ENCODE results near the gene HHEX. TPM values are rescaled to one million over a fixed set of nuclear protein-coding genes. Genes with fewer than 3 reads are reported as not detected.
A peak's percentile ranks its signal among the peaks of the same experiment; 100 is the strongest.

Gene HHEX
- total RNA-seq, 1 donor from 2014 or later: 2.1 TPM

DNA sequence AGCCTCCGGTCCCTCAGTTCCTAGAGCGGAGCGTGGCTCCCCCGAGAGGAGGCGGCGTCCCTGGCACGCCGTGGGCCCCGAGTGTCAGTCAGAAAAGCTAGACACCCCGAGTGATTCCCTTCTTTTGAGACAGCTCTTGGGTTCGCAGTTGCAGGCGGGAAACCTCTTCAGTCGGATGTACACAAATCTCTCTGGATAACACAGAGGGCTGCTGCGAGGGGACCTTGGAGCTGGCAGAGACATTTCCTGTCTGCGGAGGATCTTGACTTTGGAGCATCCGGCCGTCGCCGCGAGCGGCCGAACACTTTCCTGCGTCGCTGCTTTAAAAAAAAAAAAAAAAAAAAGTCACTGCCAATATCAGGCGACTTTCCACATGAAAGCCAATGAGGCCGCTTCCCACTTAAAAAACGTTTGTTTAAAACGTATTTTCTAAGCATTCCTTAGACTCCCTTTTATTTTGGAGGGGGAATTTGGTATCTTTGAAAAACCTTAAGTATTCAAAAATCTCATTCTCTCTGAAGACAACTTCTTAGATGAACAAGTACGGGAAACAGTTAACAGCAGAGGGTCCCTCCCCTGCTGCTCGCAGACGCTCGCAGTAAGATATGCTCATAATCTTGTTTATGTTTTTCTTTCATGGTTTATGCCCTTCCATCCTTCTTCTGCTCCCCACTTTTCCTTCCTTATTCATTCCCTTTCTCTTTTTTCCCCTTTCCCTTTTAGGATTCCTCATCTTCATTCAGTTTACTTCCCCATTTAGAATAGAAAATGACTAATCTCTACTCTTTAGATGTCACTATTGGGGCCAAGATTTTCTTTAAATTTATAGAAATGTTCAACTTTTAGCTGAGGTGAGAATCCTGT is 10.0 kb downstream of the HHEX start:
- TF ChIP-seq, protein P1, sequence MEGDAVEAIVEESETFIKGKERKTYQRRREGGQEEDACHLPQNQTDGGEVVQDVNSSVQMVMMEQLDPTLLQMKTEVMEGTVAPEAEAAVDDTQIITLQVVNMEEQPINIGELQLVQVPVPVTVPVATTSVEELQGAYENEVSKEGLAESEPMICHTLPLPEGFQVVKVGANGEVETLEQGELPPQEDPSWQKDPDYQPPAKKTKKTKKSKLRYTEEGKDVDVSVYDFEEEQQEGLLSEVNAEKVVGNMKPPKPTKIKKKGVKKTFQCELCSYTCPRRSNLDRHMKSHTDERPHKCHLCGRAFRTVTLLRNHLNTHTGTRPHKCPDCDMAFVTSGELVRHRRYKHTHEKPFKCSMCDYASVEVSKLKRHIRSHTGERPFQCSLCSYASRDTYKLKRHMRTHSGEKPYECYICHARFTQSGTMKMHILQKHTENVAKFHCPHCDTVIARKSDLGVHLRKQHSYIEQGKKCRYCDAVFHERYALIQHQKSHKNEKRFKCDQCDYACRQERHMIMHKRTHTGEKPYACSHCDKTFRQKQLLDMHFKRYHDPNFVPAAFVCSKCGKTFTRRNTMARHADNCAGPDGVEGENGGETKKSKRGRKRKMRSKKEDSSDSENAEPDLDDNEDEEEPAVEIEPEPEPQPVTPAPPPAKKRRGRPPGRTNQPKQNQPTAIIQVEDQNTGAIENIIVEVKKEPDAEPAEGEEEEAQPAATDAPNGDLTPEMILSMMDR (IDR thresholded peaks at IDR 0.05; ENCODE audit: borderline replicate concordance): no peak

DNA sequence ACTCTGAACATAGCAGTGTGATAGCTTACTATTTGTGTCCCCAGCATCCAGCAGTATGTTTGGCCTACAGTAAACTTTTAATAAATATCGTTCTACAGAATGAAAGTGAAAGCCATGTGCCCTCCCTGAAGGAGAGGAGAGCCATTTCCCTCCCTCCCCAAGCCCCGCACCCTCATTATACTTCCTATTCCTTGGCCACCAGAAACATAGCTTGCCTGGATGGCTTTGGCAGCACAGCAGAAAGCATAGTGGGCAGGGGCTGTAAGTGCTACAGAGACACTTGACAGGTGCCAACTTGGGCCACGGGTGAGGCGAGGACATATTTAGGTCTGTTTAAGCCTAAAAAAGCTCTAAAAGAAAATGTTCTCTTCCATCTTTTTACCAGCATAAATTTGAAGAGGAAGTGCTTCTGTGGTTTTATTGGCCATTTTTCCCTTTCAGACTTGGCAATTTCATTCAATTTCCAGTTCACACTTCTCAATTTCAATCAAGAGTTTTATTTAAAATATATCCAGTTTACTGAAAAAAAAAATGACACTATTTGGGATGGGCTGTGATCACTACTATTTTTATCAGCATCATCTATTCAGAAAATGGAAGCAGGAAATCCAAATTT is 12.7 kb downstream of the HHEX start:
- Histone ChIP-seq H3K4me1 (peaks cover 13% of the 10 kb centered on the region), H3K36me3 (no peaks in the 10 kb centered on the region), H3K9me3 (replicated peaks) (no peaks in the 10 kb centered on the region), H3K4me3 (no peak overlapping the region), H3K27me3 (ENCODE audit: low read depth) (peaks cover 93% of the 10 kb centered on the region), H3K27ac (replicated peaks) (no peak overlapping the region)
- intact Hi-C loops (cut with micrococcal nuclease): no loop called here
- TF ChIP-seq, protein P1 (IDR thresholded peaks at IDR 0.05; ENCODE audit: borderline replicate concordance): no peak
- DNase-seq: no peak

More for the DNA sequence above, 10.0 kb downstream of the HHEX start:
- H3K4me1 ChIP-seq: peaks cover 19% of the 10 kb centered on the region
- H3K4me3 ChIP-seq: peak overlapping the region; percentile 62
- DNase-seq: no peak
- H3K36me3 ChIP-seq: peaks cover 6% of the 10 kb centered on the region
- H3K27me3 ChIP-seq (ENCODE audit: low read depth): peaks cover 96% of the 10 kb centered on the region
- no peaks in the 10 kb centered on the region for H3K9me3 ChIP-seq (replicated peaks)
- intact Hi-C loops (cut with micrococcal nuclease): no loop called here
- H3K27ac ChIP-seq (replicated peaks): no peak overlapping the region

DNA sequence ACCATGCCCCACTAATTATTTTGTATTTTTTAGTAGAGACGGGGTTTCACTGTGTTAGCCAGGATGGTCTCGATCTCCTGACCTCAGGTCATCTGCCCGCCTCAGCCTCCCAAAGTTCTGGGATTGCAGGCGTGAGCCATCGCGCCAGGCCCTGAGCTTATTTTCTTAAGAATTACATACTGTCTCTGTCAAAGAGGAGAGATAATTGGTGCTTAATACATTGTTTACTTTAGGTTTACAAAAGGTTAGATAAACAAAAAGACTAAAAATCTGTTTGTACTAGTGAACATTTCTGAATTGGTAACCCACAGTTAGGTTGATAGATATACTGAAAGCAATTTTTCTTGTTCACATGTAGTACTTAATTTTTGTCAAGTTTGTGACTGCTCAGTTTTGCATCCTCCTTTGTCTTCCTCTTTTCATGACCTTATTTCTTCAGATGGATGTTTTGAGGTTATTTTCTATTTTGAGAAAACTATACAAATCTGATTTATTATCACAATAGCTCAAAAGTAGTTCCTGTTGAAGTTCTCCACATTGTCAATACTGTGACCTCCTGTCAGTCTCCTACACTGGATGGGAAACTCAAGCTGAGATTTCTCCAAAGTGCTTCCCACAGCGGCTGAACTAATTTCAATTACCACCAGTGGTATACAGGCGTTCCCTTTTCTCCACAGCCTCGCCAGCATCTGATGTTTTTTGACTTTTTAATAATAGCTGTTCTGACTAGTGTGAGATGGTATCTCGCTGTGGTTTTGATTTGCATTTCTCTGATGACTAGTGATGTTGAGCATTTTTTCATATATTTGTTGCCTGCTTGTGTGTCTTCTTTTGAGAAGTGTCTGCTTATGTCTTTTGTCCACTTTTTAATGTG is 22.5 kb downstream of the HHEX start:
- H3K9me3 ChIP-seq (replicated peaks): no peaks in the 10 kb centered on the region
- no peaks in the 10 kb centered on the region for H3K4me1 ChIP-seq
- H3K36me3 ChIP-seq: no peaks in the 10 kb centered on the region
- TF ChIP-seq, protein P1 (IDR thresholded peaks at IDR 0.05; ENCODE audit: borderline replicate concordance): no peak
- no peak overlapping the region for H3K4me3 ChIP-seq
- H3K27ac ChIP-seq (replicated peaks): no peak overlapping the region
- DNase-seq: no peak
- peaks cover 30% of the 10 kb centered on the region for H3K27me3 ChIP-seq (ENCODE audit: low read depth)
- intact Hi-C loops (cut with micrococcal nuclease): no loop called here

DNA sequence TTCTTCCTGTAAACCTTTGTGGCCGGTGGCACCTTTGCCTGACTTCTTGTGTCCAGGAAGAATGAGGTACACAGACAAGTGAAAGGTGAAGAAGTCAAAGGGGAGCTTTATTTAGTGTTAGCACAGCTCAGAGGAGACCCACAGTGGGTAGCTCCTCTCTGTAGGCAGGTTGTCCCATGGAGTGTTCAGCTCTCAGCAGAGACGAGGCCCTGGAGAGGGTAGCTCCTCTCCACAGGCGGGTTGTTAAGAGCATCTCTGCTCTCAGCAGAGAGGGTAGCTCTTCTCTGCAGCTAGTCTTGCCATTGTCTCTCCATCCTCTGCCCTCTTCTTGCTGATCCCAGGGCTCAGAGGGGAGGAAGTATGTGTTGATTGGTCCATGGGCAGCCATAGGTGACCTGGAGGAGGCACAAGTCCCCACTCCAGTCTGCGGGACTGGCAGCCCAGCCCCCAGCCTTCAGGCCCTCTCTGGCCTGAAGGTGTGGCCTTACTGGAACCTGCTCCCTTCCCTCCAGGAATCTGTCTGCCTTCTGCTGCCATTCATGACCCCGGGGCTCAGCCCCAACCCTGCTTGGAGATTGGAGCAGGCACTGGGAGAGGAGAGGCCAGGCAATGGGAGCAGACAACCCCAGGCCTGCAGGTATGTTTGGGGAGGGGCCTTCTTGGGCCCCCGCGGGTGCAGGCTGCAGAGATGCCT is 24.5 kb downstream of the HHEX start:
- no peaks in the 10 kb centered on the region for H3K4me1 ChIP-seq
- TF ChIP-seq, protein P1 (IDR thresholded peaks at IDR 0.05; ENCODE audit: borderline replicate concordance): no peak
- H3K36me3 ChIP-seq: no peaks in the 10 kb centered on the region
- no peak overlapping the region for H3K27ac ChIP-seq (replicated peaks)
- intact Hi-C loops (cut with micrococcal nuclease): no loop called here
- H3K27me3 ChIP-seq (ENCODE audit: low read depth): peaks cover 43% of the 10 kb centered on the region
- no peak for DNase-seq
- H3K4me3 ChIP-seq: no peak overlapping the region
- no peaks in the 10 kb centered on the region for H3K9me3 ChIP-seq (replicated peaks)

DNA sequence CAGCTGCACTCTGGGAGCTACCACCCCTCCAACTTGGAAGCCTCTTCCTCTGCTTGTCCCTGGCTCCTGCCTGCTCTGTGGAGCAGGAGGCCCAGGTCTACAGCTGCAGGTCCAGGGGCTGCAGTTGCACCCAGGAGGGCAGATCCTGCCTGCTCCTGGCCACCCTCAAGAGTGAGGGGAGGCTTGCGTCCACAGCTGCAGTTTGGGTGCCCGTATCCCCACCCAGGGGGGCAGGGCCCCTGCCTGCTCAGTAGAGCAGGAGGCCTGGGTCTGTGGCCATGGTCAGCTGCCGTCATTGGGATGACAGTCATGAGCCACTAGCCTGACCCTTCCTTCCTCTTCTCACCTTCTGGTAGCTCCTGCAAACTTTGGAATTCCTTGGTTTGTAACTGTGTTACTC is 25.1 kb downstream of the HHEX start:
- no peak overlapping the region for H3K27ac ChIP-seq (replicated peaks)
- intact Hi-C loops (cut with micrococcal nuclease): no loop called here
- no peaks in the 10 kb centered on the region for H3K4me1 ChIP-seq
- H3K4me3 ChIP-seq: no peak overlapping the region
- H3K36me3 ChIP-seq: no peaks in the 10 kb centered on the region
- peaks cover 46% of the 10 kb centered on the region for H3K27me3 ChIP-seq (ENCODE audit: low read depth)
- no peak for DNase-seq
- TF ChIP-seq, protein P1 (IDR thresholded peaks at IDR 0.05; ENCODE audit: borderline replicate concordance): no peak
- no peaks in the 10 kb centered on the region for H3K9me3 ChIP-seq (replicated peaks)
